GM12878 (cell line): Measurements from ENCODE around the gene IFNAR1. TPM values are rescaled to one million over a fixed set of nuclear protein-coding genes. Genes with fewer than 3 reads are reported as not detected.

ENCODE experiments used
- ASH2L ChIP-seq: fragments of 300-600, 200-600 bp; sonication (generic); IDR thresholded peaks from 2 replicates; pipeline ENCODE4 v1.6.1; 2017; ENCODE audit warnings: low read depth, mild to moderate bottlenecking, borderline replicate concordance
- BCL11A ChIP-seq: IDR thresholded peaks from 2 replicates; pipeline ENCODE4 v1.6.1; 2011; ENCODE audit warnings: low read depth, low read length
- BHLHE40 ChIP-seq, 2 experiments: fragments of 450-650 bp in 1 of 2; IDR thresholded peaks; 2 replicates each; pipeline ENCODE4 v1.6.1; 2011 to 2017; ENCODE audit warnings: low read depth in 2 of 2, borderline replicate concordance in 1 of 2, improper control_type of control experiment in 1 of 2, low read length in 1 of 2, mild to moderate bottlenecking in 1 of 2
- CBX3 ChIP-seq: fragments of 200-600 bp; sonication (generic); IDR thresholded peaks from 2 replicates; pipeline ENCODE4 v1.6.1; 2016; ENCODE audit warnings: low read depth, borderline replicate concordance
- CEBPB ChIP-seq, 2 experiments: fragments of 150-350 bp in 1 of 2; IDR thresholded peaks; 2 replicates each; pipeline ENCODE4 v1.6.1; 2012 to 2014; ENCODE audit warnings: low read depth in 2 of 2, low read length in 2 of 2, borderline replicate concordance in 1 of 2, inconsistent platforms in 1 of 2
- CHD2 ChIP-seq: IDR thresholded peaks from 2 replicates; pipeline ENCODE4 v1.6.1; 2011; ENCODE audit warnings: low read depth, low read length, improper control_type of control experiment, borderline replicate concordance
- CHD4 ChIP-seq: fragments of 200-600 bp; sonication (generic); IDR thresholded peaks from 2 replicates; pipeline ENCODE4 v1.6.1; 2016; ENCODE audit warnings: mild to moderate bottlenecking
- DPF2 ChIP-seq: fragments of 450-650 bp; IDR thresholded peaks from 2 replicates; pipeline ENCODE4 v1.6.1; 2017; ENCODE audit warnings: mild to moderate bottlenecking
- ETV6 ChIP-seq, 2 experiments: fragments of 450-650 bp in 1 of 2; IDR thresholded peaks in 1 of 2; conservative IDR thresholded peaks in 1 of 2; 2 replicates each; pipeline ENCODE4 v1.6.1; 2014; ENCODE audit warnings: antibody characterized with exemption in 1 of 2, borderline replicate concordance in 1 of 2, low read depth in 1 of 2, mild to moderate bottlenecking in 1 of 2, moderate library complexity in 1 of 2
- GATAD2B ChIP-seq: fragments of 450-650 bp; conservative IDR thresholded peaks from 2 replicates; pipeline ENCODE4 v1.6.1; 2017; ENCODE audit warnings: low read depth, mild to moderate bottlenecking, moderate library complexity
- HDAC2 ChIP-seq: fragments of 200-600 bp; sonication (generic); IDR thresholded peaks from 2 replicates; pipeline ENCODE4 v1.6.1; 2017
- IRF3 ChIP-seq: fragments of 450-650 bp; IDR thresholded peaks from 2 replicates; pipeline ENCODE4 v1.6.1; 2014; ENCODE audit warnings: mild to moderate bottlenecking
- JUND ChIP-seq: IDR thresholded peaks from 2 replicates; pipeline ENCODE4 v1.6.1; 2012; ENCODE audit warnings: low read depth, mild to moderate bottlenecking, low read length, improper control_type of control experiment, moderate library complexity
- MEF2B ChIP-seq: fragments of 450-650 bp; IDR thresholded peaks from 2 replicates; pipeline ENCODE4 v1.6.1; 2018; ENCODE audit warnings: mild to moderate bottlenecking, moderate library complexity; ENCODE audit not compliant: partially characterized antibody, poor library complexity, severe bottlenecking
- MTA3 ChIP-seq: IDR thresholded peaks from 2 replicates; pipeline ENCODE4 v1.6.1; 2012; ENCODE audit warnings: low read length, inconsistent platforms, borderline replicate concordance
- MYB ChIP-seq: fragments of 150-350 bp; IDR thresholded peaks from 2 replicates; pipeline ENCODE4 v1.6.1; 2014; ENCODE audit warnings: mild to moderate bottlenecking, low read depth, low read length, borderline replicate concordance
- NBN ChIP-seq: fragments of 450-650 bp; IDR thresholded peaks from 2 replicates; pipeline ENCODE4 v1.6.1; 2016
- NFYA ChIP-seq: IDR thresholded peaks from 2 replicates; pipeline ENCODE4 v1.6.1; 2011; ENCODE audit warnings: low read depth, mild to moderate bottlenecking, low read length, improper control_type of control experiment, borderline replicate concordance
- NR2F1 ChIP-seq: fragments of 450-650 bp; conservative IDR thresholded peaks from 2 replicates; pipeline ENCODE4 v1.6.1; 2017; ENCODE audit warnings: mild to moderate bottlenecking
- PAX5 ChIP-seq: IDR thresholded peaks from 2 replicates; pipeline ENCODE4 v1.6.1; 2011; ENCODE audit warnings: low read depth, low read length, borderline replicate concordance
- POLR2A ChIP-seq: IDR thresholded peaks from 2 replicates; pipeline ENCODE4 v1.6.1; 2011; ENCODE audit warnings: low read depth, mild to moderate bottlenecking, low read length
- SMARCA5 ChIP-seq: fragments of 450-650 bp; IDR thresholded peaks from 2 replicates; pipeline ENCODE4 v1.6.1; 2017; ENCODE audit warnings: mild to moderate bottlenecking
- SRF ChIP-seq, 2 experiments: IDR thresholded peaks; 2 replicates each; pipeline ENCODE4 v1.6.1; 2011; ENCODE audit warnings: low read depth in 2 of 2, low read length in 2 of 2, mild to moderate bottlenecking in 1 of 2, moderate library complexity in 1 of 2
- TARDBP ChIP-seq: IDR thresholded peaks from 2 replicates; pipeline ENCODE4 v1.6.1; 2016; ENCODE audit warnings: borderline replicate concordance
- TCF12 ChIP-seq: IDR thresholded peaks from 2 replicates; pipeline ENCODE4 v1.6.1; 2011; ENCODE audit warnings: low read depth, mild to moderate bottlenecking, low read length
- WRNIP1 ChIP-seq: IDR thresholded peaks from 2 replicates; pipeline ENCODE4 v1.6.1; 2011; ENCODE audit warnings: low read depth, low read length, improper control_type of control experiment, borderline replicate concordance
- ZZZ3 ChIP-seq: IDR thresholded peaks from 2 replicates; pipeline ENCODE4 v1.6.1; 2011; ENCODE audit warnings: low read depth; ENCODE audit not compliant: control insufficient read depth, insufficient read length
- polyA plus RNA-seq, 11 experiments: library from polyadenylated mRNA; depleted of rRNA in 4 of 11; unstranded in 6 of 11; stranded (reverse) in 5 of 11; fragments of >200 nt; fragmentation: Nextera tagmentation in 4 of 11; fragmentation: Illumina TruSeq in 1 of 11; extraction: Ambion mirVana in 4 of 11; extraction: Trizol in 1 of 11; gene quantifications; 1 replicate in 1 of 11; 2 replicates in 10 of 11; pipeline versions ENCODE4 v1.2.1 to v1.2.3, GENCODE V29; 2011 to 2016; ENCODE audit warnings: inconsistent platforms in 2 of 11, missing spikeins in 2 of 11, low read depth in 1 of 11
- total RNA-seq, 4 experiments: library from RNA; depleted of rRNA in 3 of 4; stranded (reverse); fragments of >200 nt in 3 of 4; fragmentation: Illumina TruSeq in 1 of 4; extraction: Trizol in 1 of 4; gene quantifications; 2 replicates each; pipeline versions ENCODE4 v1.2.1 to v1.2.3, GENCODE V29; 2013 to 2021

IFNAR1 gene
- total and polyA plus RNA-seq, 10 of the 15 experiments (the other 5 are each of a cell fraction or from before 2014, with no cell fraction given), result 12.0 to 62.4 (median 24.6) TPM

- 0 out of 4 replicates have a peak, but pooled peaks of 1 of the 2 experiments have one; percentile 20 for TF ChIP-seq SRF (IDR thresholded peaks at IDR 0.05; ENCODE audit: low read depth in 2 of 2, low read length in 2 of 2)
- no peak for TF ChIP-seq NFYA
- peak; percentile 97 for TF ChIP-seq BCL11A
- TF ChIP-seq TARDBP, result 0 out of 2 replicates have a peak, but pooled peaks have one; percentile 74
- no peak; the same call in 1 of the 2 replicates for TF ChIP-seq GATAD2B
- peak; percentile 96 for TF ChIP-seq NR2F1
- TF ChIP-seq ZZZ3, result no peak
- no peak for TF ChIP-seq CBX3
- peak; percentile 94 for TF ChIP-seq DPF2
- TF ChIP-seq HDAC2, result no peak
- peak; percentile 51; the same call in 1 of the 2 replicates for TF ChIP-seq CHD2
- peak; percentile 83 for TF ChIP-seq MEF2B
- TF ChIP-seq SMARCA5, result no peak
- TF ChIP-seq MYB, result 0 out of 2 replicates have a peak, but pooled peaks have one; percentile 64
- peak; percentile 92; the same call in 1 of the 2 replicates for TF ChIP-seq MTA3
- TF ChIP-seq TCF12, result peak; percentile 100
- TF ChIP-seq NBN, result peak; percentile 82
- no peak for TF ChIP-seq ASH2L
- TF ChIP-seq WRNIP1, result no peak
- no peak for TF ChIP-seq CHD4
- peak; percentile 95 for TF ChIP-seq PAX5
- TF ChIP-seq IRF3, result no peak
- TF ChIP-seq BHLHE40 (IDR thresholded peaks at IDR 0.05; ENCODE audit: borderline replicate concordance in 1 of 2, low read depth in 2 of 2, low read length in 1 of 2), result peak; percentile 97 to 98
- no peak for TF ChIP-seq POLR2A
- TF ChIP-seq JUND, result no peak
- peak in 1 of 2 experiments; percentile 78; a peak in 2 of 4 replicates for TF ChIP-seq ETV6 (conservative IDR thresholded peaks at IDR 0.05 in 1 of 2, IDR thresholded peaks at IDR 0.05 in 1 of 2; ENCODE audit: borderline replicate concordance in 1 of 2, low read depth in 1 of 2)
- TF ChIP-seq CEBPB (IDR thresholded peaks at IDR 0.05; ENCODE audit: borderline replicate concordance in 1 of 2, low read depth in 2 of 2, low read length in 2 of 2), result peak in 1 of 2 experiments; percentile 86; a peak in 2 of 4 replicates
These were observed 15.9 kb upstream of the IFNAR1 start (continued) for GRCh38 chr21:33308586-33309490.
